H1 (cell line): ENCODE data around the gene ADSS1. TPM values are rescaled to one million over a fixed set of nuclear protein-coding genes. Genes with fewer than 3 reads are reported as not detected.

Experiments
- CTCF ChIA-PET: fragments of 300-600 bp; sonication (Branson Sonifier 250); formaldehyde crosslinking; loops from one replicate; lab custom pipeline; 2021; ENCODE audit not compliant: partially characterized antibody; lab: Charles Lee
- POLR2A ChIA-PET: fragments of 300-600 bp; sonication (Branson Sonifier 250); formaldehyde crosslinking; loops from one replicate; lab custom pipeline; 2021; ENCODE audit warnings: inconsistent platforms; ENCODE audit not compliant: partially characterized antibody; lab: Charles Lee
- DNase-seq, 2 experiments: peaks; one replicate each; pipeline versions ENCODE4 v3.0.0 to v3.0.0-alpha.2; 2010 to 2022; ENCODE audit warnings: low spot score in 2 of 2, low read depth in 1 of 2, mixed read lengths in 1 of 2
- FAIRE-seq: peaks from 2 replicates; lab custom pipeline; 2011; peaks lifted over from hg19 to GRCh38; lab: Jason Lieb, UNC
- H2AFZ ChIP-seq: 2 replicates; pipeline ENCODE4 v1.8.1; 2012; ENCODE audit warnings: low read length, inconsistent platforms
- H2AK5ac ChIP-seq: 2 replicates; pipeline ENCODE4 v1.6.1; 2013; ENCODE audit warnings: low read depth, low read length
- H2BK120ac ChIP-seq: replicated peaks from 2 replicates; pipeline ENCODE3; 2013; ENCODE audit warnings: low read depth, low read length, inconsistent platforms
- H2BK12ac ChIP-seq: 2 replicates; pipeline ENCODE4 v1.6.1; 2013; ENCODE audit warnings: low read depth, low read length
- H2BK15ac ChIP-seq: 2 replicates; pipeline ENCODE4 v1.6.1; 2013; ENCODE audit warnings: low read length
- H2BK20ac ChIP-seq: 2 replicates; pipeline ENCODE4 v1.6.1; 2013; ENCODE audit warnings: low read length
- H2BK5ac ChIP-seq: 2 replicates; pipeline ENCODE4 v1.6.1; 2013; ENCODE audit warnings: low read depth, low read length
- H3K14ac ChIP-seq: 2 replicates; pipeline ENCODE4 v1.6.1; 2013; ENCODE audit warnings: inconsistent platforms; ENCODE audit not compliant: insufficient read length
- H3K18ac ChIP-seq: 2 replicates; pipeline ENCODE4 v1.6.1; 2013; ENCODE audit warnings: low read length; ENCODE audit errors: extremely low read depth
- H3K23ac ChIP-seq: 2 replicates; pipeline ENCODE4 v1.6.1; 2013; ENCODE audit warnings: inconsistent platforms; ENCODE audit not compliant: insufficient read length
- H3K23me2 ChIP-seq: 2 replicates; pipeline ENCODE4 v1.6.1; 2013; ENCODE audit warnings: low read depth, low read length
- H3K27ac ChIP-seq: 2 replicates; pipeline ENCODE4 v1.6.1; 2011; ENCODE audit warnings: low read depth, low read length, inconsistent platforms
- H3K27me3 ChIP-seq, 4 experiments: replicated peaks in 1 of 4; 1 replicate in 1 of 4; 2 replicates in 3 of 4; pipeline versions ENCODE4 v1.6.1 to v1.8.1; 2011 to 2013; ENCODE audit warnings: low read length in 3 of 4, mild to moderate bottlenecking in 3 of 4, inconsistent platforms in 2 of 4, mixed read lengths in 2 of 4, moderate library complexity in 1 of 4; ENCODE audit not compliant: control insufficient read depth in 3 of 4, insufficient read depth in 3 of 4; ENCODE audit errors: extremely low read depth in 1 of 4
- H3K36me3 ChIP-seq, 4 experiments: 2 replicates each; pipeline versions ENCODE4 v1.6.1 to v1.8.1; 2011 to 2013; ENCODE audit warnings: mild to moderate bottlenecking in 4 of 4, low read length in 3 of 4, moderate library complexity in 2 of 4, control low read depth in 1 of 4, inconsistent platforms in 1 of 4; ENCODE audit not compliant: insufficient read depth in 4 of 4, control insufficient read depth in 2 of 4
- H3K4ac ChIP-seq: replicated peaks from 2 replicates; pipeline ENCODE3; 2013; ENCODE audit warnings: low read length, low read depth, mixed read lengths, inconsistent platforms; ENCODE audit not compliant: insufficient read length
- H3K4me1 ChIP-seq, 4 experiments: replicated peaks in 1 of 4; 1 replicate in 1 of 4; 2 replicates in 3 of 4; pipeline versions ENCODE4 v1.6.1 to v1.8.1; 2011 to 2013; ENCODE audit warnings: low read length in 3 of 4, inconsistent platforms in 2 of 4, mixed read lengths in 1 of 4; ENCODE audit not compliant: insufficient read depth in 4 of 4, control insufficient read depth in 3 of 4
- H3K4me2 ChIP-seq, 2 experiments: 2 replicates each; pipeline versions ENCODE4 v1.6.1 to v1.8.1; 2011 to 2013; ENCODE audit warnings: low read depth in 2 of 2, low read length in 2 of 2, control low read depth in 1 of 2, inconsistent platforms in 1 of 2, mild to moderate bottlenecking in 1 of 2; ENCODE audit not compliant: insufficient read depth in 1 of 2
- H3K4me3 ChIP-seq, 4 experiments: fragments of 200-600, 300-600 bp in 1 of 4; sonication (generic), shearing (Covaris generic), sonication (Bioruptor Twin) in 1 of 4; 2 replicates each; pipeline versions ENCODE4 v1.5.1 to v1.8.1; 2011 to 2016; ENCODE audit warnings: low read length in 4 of 4, low read depth in 3 of 4, control low read depth in 2 of 4, inconsistent platforms in 2 of 4, mild to moderate bottlenecking in 2 of 4, mixed read lengths in 1 of 4, moderate library complexity in 1 of 4; ENCODE audit not compliant: insufficient read depth in 2 of 4; ENCODE audit errors: extremely low read depth in 1 of 4
- H3K56ac ChIP-seq: replicated peaks from 2 replicates; pipeline ENCODE3; 2013; ENCODE audit warnings: low read depth, mild to moderate bottlenecking, mixed read lengths, low read length, inconsistent platforms; ENCODE audit not compliant: insufficient read length
- H3K79me1 ChIP-seq: 2 replicates; pipeline ENCODE4 v1.6.1; 2013; ENCODE audit warnings: low read depth, low read length, control low read depth
- H3K79me2 ChIP-seq, 2 experiments: 2 replicates each; pipeline versions ENCODE4 v1.6.1 to v1.8.1; 2012 to 2013; ENCODE audit warnings: low read length in 2 of 2, mild to moderate bottlenecking in 2 of 2, inconsistent platforms in 1 of 2; ENCODE audit not compliant: insufficient read depth in 2 of 2, control insufficient read depth in 1 of 2
- H3K9ac ChIP-seq, 4 experiments: replicated peaks in 1 of 4; 1 replicate in 1 of 4; 2 replicates in 3 of 4; pipeline versions ENCODE4 v1.6.1 to v1.8.1; 2011 to 2013; ENCODE audit warnings: low read depth in 3 of 4, low read length in 3 of 4, control low read depth in 2 of 4, mild to moderate bottlenecking in 2 of 4, moderate library complexity in 2 of 4, inconsistent platforms in 1 of 4; ENCODE audit errors: extremely low read depth in 1 of 4
- H3K9me3 ChIP-seq, 2 experiments: 2 replicates each; pipeline versions ENCODE4 v1.6.1 to v1.8.1; 2012 to 2013; ENCODE audit warnings: mild to moderate bottlenecking in 2 of 2, moderate library complexity in 2 of 2, control low read depth in 1 of 2, inconsistent platforms in 1 of 2, low read depth in 1 of 2, low read length in 1 of 2, mixed read lengths in 1 of 2; ENCODE audit not compliant: insufficient read depth in 2 of 2
- H4K20me1 ChIP-seq, 2 experiments: replicated peaks in 1 of 2; 2 replicates each; pipeline versions ENCODE3 to v1.8.1; 2011 to 2013; ENCODE audit warnings: inconsistent platforms in 2 of 2, low read length in 2 of 2, mild to moderate bottlenecking in 1 of 2; ENCODE audit not compliant: insufficient read depth in 2 of 2, control insufficient read depth in 1 of 2
- H4K5ac ChIP-seq: 2 replicates; pipeline ENCODE4 v1.6.1; 2013; ENCODE audit warnings: low read length, low read depth, mixed read lengths, inconsistent platforms; ENCODE audit not compliant: insufficient read length
- H4K8ac ChIP-seq: 2 replicates; pipeline ENCODE4 v1.8.0; 2013; ENCODE audit warnings: mild to moderate bottlenecking, moderate library complexity, low read length, inconsistent platforms; ENCODE audit not compliant: insufficient read depth; ENCODE audit errors: extremely low read depth
- H4K91ac ChIP-seq: replicated peaks from 2 replicates; pipeline ENCODE3; 2013; ENCODE audit warnings: low read length, mixed read lengths, inconsistent platforms; ENCODE audit not compliant: insufficient read length
- ATF2 ChIP-seq: IDR thresholded peaks from 2 replicates; pipeline ENCODE4 v1.6.1; 2012; ENCODE audit warnings: low read length, inconsistent platforms
- BRCA1 ChIP-seq: IDR thresholded peaks from 2 replicates; pipeline ENCODE4 v1.6.1; 2012; ENCODE audit warnings: low read depth, low read length, improper control_type of control experiment
- HDAC2 ChIP-seq, 2 experiments: fragments of 300-600 bp in 1 of 2; sonication (generic) in 1 of 2; IDR thresholded peaks; 2 replicates each; pipeline ENCODE4 v1.6.1; 2011 to 2012; ENCODE audit warnings: low read depth in 2 of 2, low read length in 2 of 2, mild to moderate bottlenecking in 2 of 2, moderate library complexity in 2 of 2, borderline replicate concordance in 1 of 2, inconsistent platforms in 1 of 2
- SIN3A ChIP-seq, 2 experiments: IDR thresholded peaks in 1 of 2; conservative IDR thresholded peaks in 1 of 2; 2 replicates each; pipeline ENCODE4 v1.6.1; 2011 to 2012; ENCODE audit warnings: low read length in 2 of 2, improper control_type of control experiment in 1 of 2, low read depth in 1 of 2, mild to moderate bottlenecking in 1 of 2
- ZNF274 ChIP-seq: IDR thresholded peaks from 2 replicates; pipeline ENCODE4 v1.7.0; 2012; ENCODE audit warnings: low read length, borderline replicate concordance; ENCODE audit errors: extremely low read depth
- WGBS, 2 experiments: shearing (Covaris generic) in 1 of 2; methylation state at CpG; one replicate each; pipeline versions ENCODE4 v1.1.6 to v1.1.7; 2013 to 2015; ENCODE audit warnings: low lambda C conversion rate in 2 of 2, mixed read lengths in 2 of 2, inconsistent platforms in 1 of 2, low coverage in 1 of 2, missing lambda C conversion rate in 1 of 2; ENCODE audit not compliant: insufficient replicate concordance in 2 of 2, insufficient coverage in 1 of 2, insufficient read length in 1 of 2; ENCODE audit errors: extremely low coverage in 1 of 2, missing lambda C conversion rate in 1 of 2; 5-methylcytosine and 5-hydroxymethylcytosine counted together
- polyA plus RNA-seq, 7 experiments: library from polyadenylated mRNA; depleted of rRNA in 3 of 7; stranded (reverse) in 5 of 7; unstranded in 2 of 7; fragments of >200 nt in 5 of 7; fragments of 200-250 nt in 2 of 7; gene quantifications; 1 replicate in 5 of 7; 2 replicates in 1 of 7; 4 replicates in 1 of 7; pipeline versions ENCODE4 v1.2.1 to v1.2.3, GENCODE V29; 2011 to 2013; ENCODE audit warnings: missing spikeins in 2 of 7, mixed read lengths in 2 of 7
- total RNA-seq: library from RNA; stranded (reverse); fragmentation: NEBNext Ultra II Directional; extraction: Animal tissue kit (Norgen Biotek cat#: 25700); gene quantifications from 2 replicates; pipeline ENCODE4 v1.2.1, GENCODE V29; 2021

Gene ADSS1
- total and polyA plus RNA-seq, 2 of the 8 experiments (the other 6 are each of a cell fraction or from before 2014, with no cell fraction given) = 7.1 to 7.9 TPM

DNA sequence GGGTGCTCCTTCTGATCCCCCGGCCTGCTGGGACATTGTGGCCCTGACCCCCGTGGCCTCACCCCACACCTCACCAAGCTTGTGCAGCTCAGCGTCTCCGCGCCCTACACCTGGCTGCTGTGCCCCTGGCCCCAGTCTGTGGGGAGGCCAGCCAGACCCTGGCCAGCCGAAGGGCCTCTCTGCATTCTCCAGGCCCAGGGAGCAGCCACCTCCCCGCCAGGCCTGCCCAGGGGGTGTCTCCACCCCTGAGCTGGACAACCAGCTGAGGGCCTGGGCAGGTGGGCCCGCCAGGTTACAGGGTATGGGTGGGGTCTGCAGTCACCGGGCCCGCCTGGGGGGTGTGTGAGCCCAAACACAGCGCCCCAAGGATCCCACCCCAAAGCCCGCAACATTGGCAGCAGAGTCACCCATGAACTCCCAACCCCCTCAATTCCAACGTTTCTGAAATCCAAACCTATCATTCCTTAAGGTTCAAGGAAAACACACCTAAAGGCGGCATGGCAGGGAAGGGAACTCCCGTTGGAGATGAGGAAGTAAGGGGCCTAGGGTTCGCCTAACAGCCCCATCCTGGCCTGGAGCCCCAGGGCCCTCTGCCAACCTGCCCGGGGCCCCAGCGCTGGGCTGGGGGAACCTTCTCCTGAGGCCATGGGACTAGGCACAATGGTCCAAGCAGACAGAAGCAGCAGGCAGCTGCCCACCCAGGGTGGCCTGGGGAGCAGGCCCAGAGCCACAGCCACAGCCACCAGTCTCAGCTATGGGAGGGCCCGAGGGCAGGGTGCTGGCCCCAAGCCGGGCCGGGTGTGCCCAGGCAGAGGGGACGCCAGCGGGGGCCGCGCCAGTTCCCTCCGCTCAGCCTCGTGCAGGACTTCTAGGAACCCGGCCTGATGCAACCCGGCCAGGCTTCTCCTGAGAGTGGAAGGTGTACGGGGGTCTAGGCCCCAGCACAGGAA, 63.0 kb downstream of the ADSS1 start:
- FAIRE-seq = no peak
- no peaks in the 10 kb centered on the region for H3K4me1 ChIP-seq
- H3K79me2 ChIP-seq = no peaks in the 10 kb centered on the region; a peak in 1 of 4 replicates
- no peak for TF ChIP-seq HDAC2 (IDR thresholded peaks at IDR 0.05; ENCODE audit: borderline replicate concordance in 1 of 2, low read depth in 2 of 2, low read length in 2 of 2)
- no peak for TF ChIP-seq SIN3A (conservative IDR thresholded peaks at IDR 0.05 in 1 of 2, IDR thresholded peaks at IDR 0.05 in 1 of 2; ENCODE audit: low read depth in 1 of 2, low read length in 2 of 2)
- TF ChIP-seq ATF2 = no peak
- TF ChIP-seq BRCA1 = no peak
- TF ChIP-seq ZNF274 = no peak

More for the DNA sequence above, 63.0 kb downstream of the ADSS1 start:
- H2AFZ ChIP-seq = no peak overlapping the region
- no peak overlapping the region for H3K4me2 ChIP-seq
- no peak overlapping the region for H2BK120ac ChIP-seq
- H3K27ac ChIP-seq = no peak overlapping the region
- ChIA-PET CTCF (interaction anchor here (0.6 to 11.1 kb wide), 4 partner anchors 17 to 634 kb away, joined by 3 to 110 read pairs (median 16); no protein-coding TSS in a partner anchor), POLR2A (interaction anchor here (1.5 kb wide), 1 partner anchor 11 kb away, joined by 3 read pairs; no protein-coding TSS in a partner anchor)
- H3K9me3 ChIP-seq = no peaks in the 10 kb centered on the region
- no peak overlapping the region for H4K91ac ChIP-seq
- H2BK20ac ChIP-seq = no peak overlapping the region
- H3K56ac ChIP-seq = no peak overlapping the region
- no peak overlapping the region for H3K9ac ChIP-seq
- H2AK5ac ChIP-seq = no peak overlapping the region
- no peak overlapping the region for H3K4me3 ChIP-seq
- no peaks in the 10 kb centered on the region for H3K27me3 ChIP-seq
- H4K8ac ChIP-seq = no peak overlapping the region
- no peak overlapping the region for H3K4ac ChIP-seq
- DNase-seq = no peak
- WGBS, 2 experiments = 92% methylated on average over 30 of the region's 30 CpGs; no CpG with 5 or more reads in 1 of the 2 experiments
- H4K20me1 ChIP-seq = peaks cover 25 to 26% of the 10 kb centered on the region in 2 experiments
- H3K79me1 ChIP-seq = no peaks in the 10 kb centered on the region; the same call in none of the 2 replicates
- peaks cover 0 to 4% (median 0%) of the 10 kb centered on the region in 4 experiments; a peak in 3 of 8 replicates for H3K36me3 ChIP-seq
- no peak overlapping the region for H2BK15ac ChIP-seq
- H3K23me2 ChIP-seq = no peaks in the 10 kb centered on the region
- H4K5ac ChIP-seq = no peak overlapping the region
- no peak overlapping the region for H2BK12ac ChIP-seq
- no peak overlapping the region for H3K23ac ChIP-seq
- no peak overlapping the region for H3K18ac ChIP-seq
- H3K14ac ChIP-seq = no peak overlapping the region
- H2BK5ac ChIP-seq = no peak overlapping the region
